SU-DHL-6 (cell line): ENCODE results near the gene TMSB4X.

ENCODE experiments used
- EZH2phosphoT487 ChIP-seq: fragments of 200-600 bp; sonication (generic), shearing (Covaris generic); conservative IDR thresholded peaks from 2 replicates; pipeline ENCODE4 v1.6.1; 2018; ENCODE audit warnings: mild to moderate bottlenecking, antibody characterized with exemption, low read length, moderate library complexity, mixed read lengths
- TF ChIP-seq, protein P1 (sequence below): fragments of 200-600 bp; sonication (generic); IDR thresholded peaks from one replicate; pipeline ENCODE4 v1.5.1; 2017; ENCODE audit warnings: antibody characterized with exemption, mild to moderate bottlenecking, low read length, moderate library complexity; ENCODE audit not compliant: insufficient read depth, poor library complexity, severe bottlenecking

DNA sequence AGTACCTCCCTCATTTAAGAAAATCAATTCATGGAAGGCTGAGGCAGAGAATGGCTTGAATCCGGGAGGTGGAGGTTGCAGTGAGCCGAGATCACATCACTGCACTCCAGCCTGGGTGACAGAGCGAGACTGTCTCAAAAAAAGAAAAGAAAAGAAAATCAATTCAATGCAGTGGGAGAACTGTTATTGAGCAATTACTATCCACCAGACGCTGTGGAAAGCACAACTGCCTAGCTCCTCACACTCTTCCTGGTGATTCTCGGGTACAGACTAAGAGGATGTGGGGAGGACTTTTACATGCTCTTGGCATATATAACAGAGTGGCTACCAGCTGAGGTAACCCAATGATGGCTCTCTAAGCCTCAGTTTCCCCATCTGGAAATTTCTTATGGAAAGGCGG, 2.7 kb upstream of the TMSB4X start:
- TF ChIP-seq, protein P1, sequence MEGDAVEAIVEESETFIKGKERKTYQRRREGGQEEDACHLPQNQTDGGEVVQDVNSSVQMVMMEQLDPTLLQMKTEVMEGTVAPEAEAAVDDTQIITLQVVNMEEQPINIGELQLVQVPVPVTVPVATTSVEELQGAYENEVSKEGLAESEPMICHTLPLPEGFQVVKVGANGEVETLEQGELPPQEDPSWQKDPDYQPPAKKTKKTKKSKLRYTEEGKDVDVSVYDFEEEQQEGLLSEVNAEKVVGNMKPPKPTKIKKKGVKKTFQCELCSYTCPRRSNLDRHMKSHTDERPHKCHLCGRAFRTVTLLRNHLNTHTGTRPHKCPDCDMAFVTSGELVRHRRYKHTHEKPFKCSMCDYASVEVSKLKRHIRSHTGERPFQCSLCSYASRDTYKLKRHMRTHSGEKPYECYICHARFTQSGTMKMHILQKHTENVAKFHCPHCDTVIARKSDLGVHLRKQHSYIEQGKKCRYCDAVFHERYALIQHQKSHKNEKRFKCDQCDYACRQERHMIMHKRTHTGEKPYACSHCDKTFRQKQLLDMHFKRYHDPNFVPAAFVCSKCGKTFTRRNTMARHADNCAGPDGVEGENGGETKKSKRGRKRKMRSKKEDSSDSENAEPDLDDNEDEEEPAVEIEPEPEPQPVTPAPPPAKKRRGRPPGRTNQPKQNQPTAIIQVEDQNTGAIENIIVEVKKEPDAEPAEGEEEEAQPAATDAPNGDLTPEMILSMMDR, result no peak
- TF ChIP-seq EZH2phosphoT487, result no peak
